Activated naive CD8-positive, alpha-beta T cell treated with anti-CD3 and anti-CD28 coated beads, Interleukin-2, amount 50 U/mL, for 24 hours (primary cell): ENCODE data around the gene NPTX1.

ENCODE experiments used
- ATAC-seq: fragments of 150-1000 bp; cut with Tn5 transposase; one replicate; pipeline ENCODE4 v1.10.0; 2021
- DNase-seq: peaks from one replicate; pipeline ENCODE4 v3.0.0; 2021
- H3K27ac Mint-ChIP-seq: one replicate; pipeline ENCODE4 v1.8.0; 2021; ENCODE audit warnings: mild to moderate bottlenecking, mixed read lengths
- H3K27me3 Mint-ChIP-seq: one replicate; pipeline ENCODE4 v1.8.0; 2021; ENCODE audit warnings: mixed read lengths
- H3K36me3 Mint-ChIP-seq: one replicate; pipeline ENCODE4 v1.8.0; 2021; ENCODE audit warnings: low read depth, mixed read lengths
- H3K4me1 Mint-ChIP-seq: one replicate; pipeline ENCODE4 v1.8.0; 2021; ENCODE audit warnings: mixed read lengths
- H3K4me3 Mint-ChIP-seq: one replicate; pipeline ENCODE4 v1.8.0; 2021; ENCODE audit warnings: mild to moderate bottlenecking, moderate library complexity, mixed read lengths
- H3K9me3 Mint-ChIP-seq: one replicate; pipeline ENCODE4 v1.8.0; 2021; ENCODE audit warnings: mixed read lengths

The NPTX1 gene

DNA sequence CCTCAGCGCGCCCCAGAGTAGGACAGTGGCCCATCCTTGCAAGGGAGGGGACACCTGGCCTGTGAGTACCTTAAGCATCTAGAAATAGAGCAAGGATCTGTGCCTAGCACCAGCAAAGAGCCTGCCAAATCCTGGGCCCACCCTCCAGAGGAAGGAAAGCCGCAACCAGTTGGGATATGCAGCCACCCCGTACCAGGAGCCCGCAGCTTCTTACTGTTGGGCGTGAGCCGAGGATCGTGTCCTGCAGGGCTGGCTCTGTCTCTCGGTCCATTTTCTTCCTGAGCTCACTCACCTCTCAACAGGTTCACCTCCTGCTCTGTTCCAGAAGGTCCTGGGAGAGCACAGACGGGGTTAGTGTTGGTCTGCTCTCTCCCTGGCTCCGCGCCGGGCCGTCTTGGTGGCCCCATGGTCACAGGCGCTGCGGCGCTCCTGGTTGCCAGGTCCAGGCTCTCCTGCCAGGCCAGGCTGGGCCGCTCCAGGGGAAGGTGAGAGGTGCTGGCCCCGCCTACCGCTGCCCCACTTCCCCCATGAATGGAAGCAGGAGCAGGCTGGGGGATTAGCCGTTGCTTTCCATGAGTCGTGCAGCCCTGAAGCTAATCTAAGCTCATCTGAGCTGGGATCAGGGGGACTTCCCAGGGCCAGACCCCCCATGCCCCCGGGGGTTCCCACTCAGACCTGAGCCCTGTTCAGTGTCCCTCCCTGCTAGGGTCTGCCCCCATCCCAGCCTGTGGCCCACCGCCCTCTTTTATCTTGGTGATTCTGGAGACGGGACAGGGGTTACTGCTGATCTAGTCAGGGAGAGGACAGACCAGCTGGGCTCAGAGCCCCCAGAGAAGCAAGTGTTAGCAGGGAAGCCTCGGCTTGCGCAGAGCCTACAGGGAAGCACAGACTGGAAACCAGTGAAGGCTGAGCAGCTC is 48.8 kb downstream of the NPTX1 start:
- H3K4me3 Mint-ChIP-seq, result no peak overlapping the region
- ATAC-seq (no peak), DNase-seq (no peak)
- no peaks in the 10 kb centered on the region for H3K9me3 Mint-ChIP-seq
- no peaks in the 10 kb centered on the region for H3K36me3 Mint-ChIP-seq
- peaks cover 3% of the 10 kb centered on the region for H3K27me3 Mint-ChIP-seq
- peaks cover 14% of the 10 kb centered on the region for H3K4me1 Mint-ChIP-seq
- no peak overlapping the region for H3K27ac Mint-ChIP-seq

GRCh38 chr17:80426671-80427326 is 49.6 kb downstream of the NPTX1 start:
- no peaks in the 10 kb centered on the region for H3K36me3 Mint-ChIP-seq
- peaks cover 3% of the 10 kb centered on the region for H3K27me3 Mint-ChIP-seq
- DNase-seq, result peak; percentile 88
- peak; percentile 92 for ATAC-seq
- no peak overlapping the region for H3K27ac Mint-ChIP-seq
- no peak overlapping the region for H3K4me3 Mint-ChIP-seq
- peaks cover 14% of the 10 kb centered on the region for H3K4me1 Mint-ChIP-seq
- H3K9me3 Mint-ChIP-seq, result no peaks in the 10 kb centered on the region

DNA sequence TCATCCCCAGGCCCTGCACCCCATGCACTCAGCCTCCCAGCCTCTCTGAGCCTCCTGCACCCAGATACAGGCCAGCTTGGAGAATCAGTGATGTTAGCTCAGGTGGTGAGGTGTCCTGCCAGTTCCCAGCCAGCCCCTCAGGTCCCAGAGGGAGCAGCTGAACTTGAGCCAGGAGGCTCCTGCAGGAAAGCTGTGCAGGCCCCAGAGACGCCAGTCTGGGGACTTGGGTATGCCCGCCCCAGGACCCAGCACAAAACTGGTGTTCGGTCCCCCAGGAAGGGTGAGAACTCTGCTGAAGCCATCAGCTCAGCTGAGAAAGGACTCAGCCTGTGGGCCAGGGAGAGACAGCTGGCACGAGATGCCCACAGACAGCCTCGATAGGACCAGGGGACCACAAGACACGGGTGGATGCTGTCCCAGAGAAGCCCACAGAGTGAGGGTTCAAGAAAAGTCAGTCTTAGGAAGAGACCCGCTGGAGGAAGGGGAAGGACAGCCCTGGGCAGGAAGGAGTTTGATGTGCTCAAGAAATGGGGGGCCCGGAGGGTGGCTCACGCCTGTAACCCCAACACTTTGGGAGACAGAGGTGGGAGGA is 50.5 kb downstream of the NPTX1 start:
- H3K27ac Mint-ChIP-seq, result no peak overlapping the region
- ATAC-seq (no peak), DNase-seq (no peak)
- no peaks in the 10 kb centered on the region for H3K36me3 Mint-ChIP-seq
- no peak overlapping the region for H3K4me3 Mint-ChIP-seq
- H3K9me3 Mint-ChIP-seq, result no peaks in the 10 kb centered on the region
- H3K4me1 Mint-ChIP-seq, result peaks cover 14% of the 10 kb centered on the region
- peaks cover 3% of the 10 kb centered on the region for H3K27me3 Mint-ChIP-seq

- DNase-seq, result no peak
- peaks cover 3% of the 10 kb centered on the region for H3K27me3 Mint-ChIP-seq
- H3K36me3 Mint-ChIP-seq, result no peaks in the 10 kb centered on the region
- H3K4me1 Mint-ChIP-seq, result peaks cover 14% of the 10 kb centered on the region
- no peak overlapping the region for H3K4me3 Mint-ChIP-seq
- no peaks in the 10 kb centered on the region for H3K9me3 Mint-ChIP-seq
- no peak overlapping the region for H3K27ac Mint-ChIP-seq
- no peak for ATAC-seq
Observed at GRCh38 chr17:80424878-80425765, 51.3 kb downstream of the NPTX1 start.

GRCh38 chr17:80424261-80424660 is 52.1 kb downstream of the NPTX1 start:
- H3K9me3 Mint-ChIP-seq, result no peaks in the 10 kb centered on the region
- H3K27ac Mint-ChIP-seq, result no peak overlapping the region
- no peak overlapping the region for H3K4me3 Mint-ChIP-seq
- H3K36me3 Mint-ChIP-seq, result peaks cover 6% of the 10 kb centered on the region
- peaks cover 3% of the 10 kb centered on the region for H3K27me3 Mint-ChIP-seq
- H3K4me1 Mint-ChIP-seq, result peaks cover 14% of the 10 kb centered on the region
- no peak for DNase-seq
- no peak for ATAC-seq

DNA sequence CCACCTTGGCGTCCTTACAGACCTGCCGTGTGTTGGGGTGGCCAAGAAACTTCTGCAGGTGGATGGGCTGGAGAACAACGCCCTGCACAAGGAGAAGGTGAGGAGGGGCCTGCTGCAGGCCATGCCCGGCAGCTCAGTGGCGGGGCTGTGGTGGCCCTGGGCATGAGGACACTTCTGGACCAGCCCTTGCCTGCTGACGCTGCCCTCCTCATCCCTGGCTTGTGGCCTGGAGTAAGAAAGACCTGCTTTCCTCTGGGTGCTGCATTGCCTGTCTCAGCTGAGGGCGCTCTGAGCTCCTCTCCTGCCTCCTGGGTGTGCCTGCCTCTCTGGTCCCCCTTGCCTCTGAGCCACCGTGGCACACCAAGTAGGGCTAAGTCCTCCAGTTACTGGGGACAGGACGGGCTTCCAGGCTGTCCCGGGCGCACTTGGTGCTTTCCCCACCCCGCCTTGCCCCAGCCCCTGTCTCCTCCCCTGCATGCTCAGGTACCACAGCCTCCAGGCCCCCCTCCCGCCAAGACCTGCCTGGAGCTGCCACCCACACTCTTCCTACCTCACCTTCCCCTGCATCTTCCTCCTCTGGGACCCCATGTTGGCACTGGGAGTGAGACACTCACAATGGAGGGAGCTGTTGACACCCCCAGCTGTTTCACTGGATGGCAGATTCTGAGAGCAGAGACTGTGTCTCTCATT is 52.7 kb downstream of the NPTX1 start:
- Mint-ChIP-seq H3K36me3 (peaks cover 6% of the 10 kb centered on the region), H3K4me1 (peaks cover 14% of the 10 kb centered on the region), H3K9me3 (no peaks in the 10 kb centered on the region), H3K4me3 (no peak overlapping the region), H3K27ac (no peak overlapping the region), H3K27me3 (peaks cover 3% of the 10 kb centered on the region)
- no peak for ATAC-seq
- DNase-seq, result no peak

DNA sequence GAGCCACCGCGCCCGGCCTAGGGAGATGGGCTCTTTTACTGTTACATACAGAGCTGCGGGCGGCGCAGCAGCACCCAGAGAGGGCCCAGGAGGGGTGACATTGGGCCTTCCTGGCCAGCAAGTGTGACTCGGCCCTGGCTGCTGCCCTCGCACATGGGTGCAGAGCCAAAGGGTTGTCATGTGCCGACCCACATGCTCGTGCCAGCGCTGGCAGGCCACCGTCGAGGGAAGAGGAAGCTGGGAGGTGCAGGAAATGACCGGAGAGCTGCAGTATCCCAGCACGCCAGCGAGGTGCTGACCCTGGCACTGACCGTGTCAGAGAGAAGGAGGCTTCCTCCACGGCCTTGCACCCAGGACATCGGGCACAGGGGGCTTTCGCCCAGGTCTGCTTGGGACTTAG is 53.4 kb downstream of the NPTX1 start:
- no peak for DNase-seq
- H3K9me3 Mint-ChIP-seq, result no peaks in the 10 kb centered on the region
- no peak overlapping the region for H3K27ac Mint-ChIP-seq
- peaks cover 3% of the 10 kb centered on the region for H3K27me3 Mint-ChIP-seq
- peaks cover 14% of the 10 kb centered on the region for H3K4me1 Mint-ChIP-seq
- H3K36me3 Mint-ChIP-seq, result peaks cover 6% of the 10 kb centered on the region
- no peak for ATAC-seq
- H3K4me3 Mint-ChIP-seq, result no peak overlapping the region

- H3K27ac Mint-ChIP-seq, result no peak overlapping the region
- peaks cover 3% of the 10 kb centered on the region for H3K27me3 Mint-ChIP-seq
- no peak overlapping the region for H3K4me3 Mint-ChIP-seq
- peaks cover 14% of the 10 kb centered on the region for H3K4me1 Mint-ChIP-seq
- ATAC-seq (no peak), DNase-seq (no peak)
- H3K36me3 Mint-ChIP-seq, result peaks cover 6% of the 10 kb centered on the region
- no peaks in the 10 kb centered on the region for H3K9me3 Mint-ChIP-seq
Observed at GRCh38 chr17:80422276-80422675, 54.1 kb downstream of the NPTX1 start.

- ATAC-seq (no peak), DNase-seq (no peak)
- H3K27ac Mint-ChIP-seq, result no peak overlapping the region
- no peak overlapping the region for H3K4me3 Mint-ChIP-seq
- H3K36me3 Mint-ChIP-seq, result peaks cover 9% of the 10 kb centered on the region
- H3K9me3 Mint-ChIP-seq, result no peaks in the 10 kb centered on the region
- H3K27me3 Mint-ChIP-seq, result peaks cover 3% of the 10 kb centered on the region
- peaks cover 18% of the 10 kb centered on the region for H3K4me1 Mint-ChIP-seq
Observed at GRCh38 chr17:80421381-80422090, 54.9 kb downstream of the NPTX1 start.

- Mint-ChIP-seq H3K9me3 (no peaks in the 10 kb centered on the region), H3K27ac (no peak overlapping the region), H3K36me3 (peaks cover 9% of the 10 kb centered on the region), H3K4me1 (peaks cover 21% of the 10 kb centered on the region), H3K27me3 (peaks cover 1% of the 10 kb centered on the region), H3K4me3 (no peak overlapping the region)
- ATAC-seq (no peak), DNase-seq (no peak)
Observed at GRCh38 chr17:80419255-80419654, 57.2 kb downstream of the NPTX1 start.

DNA sequence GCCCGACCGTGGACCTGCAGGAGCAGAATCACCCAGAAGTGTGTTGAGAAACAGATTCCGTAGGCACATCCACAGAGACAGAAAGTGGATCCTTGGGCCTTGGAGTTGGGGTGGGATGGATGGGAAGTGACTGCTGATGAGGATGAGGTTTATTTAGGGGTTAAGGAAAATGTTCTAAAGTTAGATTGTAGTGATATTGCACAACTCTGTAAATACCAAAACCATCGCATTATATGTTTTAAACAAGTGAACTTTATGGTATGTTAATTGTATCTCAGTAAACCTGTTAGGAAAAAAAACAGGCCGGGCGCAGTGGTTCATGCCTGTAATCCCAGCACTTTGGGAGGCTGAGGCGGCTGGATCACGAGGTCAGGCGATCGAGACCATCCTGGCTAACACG is 57.8 kb downstream of the NPTX1 start:
- Mint-ChIP-seq H3K27me3 (peaks cover 6% of the 10 kb centered on the region), H3K27ac (no peak overlapping the region), H3K9me3 (no peaks in the 10 kb centered on the region), H3K4me3 (no peak overlapping the region), H3K36me3 (peaks cover 9% of the 10 kb centered on the region), H3K4me1 (peaks cover 21% of the 10 kb centered on the region)
- no peak for DNase-seq
- no peak for ATAC-seq
